GM12865 (cell line): Measurements from ENCODE around the gene ESPNL.

ENCODE experiments used
- DNase-seq: peaks from one replicate; pipeline ENCODE4 v3.0.0; 2010; ENCODE audit warnings: low read depth
- H3K4me3 ChIP-seq: 2 replicates; pipeline ENCODE4 v1.5.1; 2011; ENCODE audit warnings: mild to moderate bottlenecking, low read depth, low read length, control low read depth
- CTCF ChIP-seq: IDR thresholded peaks from 2 replicates; pipeline ENCODE4 v1.5.1; 2011; ENCODE audit warnings: low read length, control low read depth, low read depth, inconsistent platforms; ENCODE audit not compliant: insufficient read depth; ENCODE audit errors: missing control alignments

ESPNL gene

DNA sequence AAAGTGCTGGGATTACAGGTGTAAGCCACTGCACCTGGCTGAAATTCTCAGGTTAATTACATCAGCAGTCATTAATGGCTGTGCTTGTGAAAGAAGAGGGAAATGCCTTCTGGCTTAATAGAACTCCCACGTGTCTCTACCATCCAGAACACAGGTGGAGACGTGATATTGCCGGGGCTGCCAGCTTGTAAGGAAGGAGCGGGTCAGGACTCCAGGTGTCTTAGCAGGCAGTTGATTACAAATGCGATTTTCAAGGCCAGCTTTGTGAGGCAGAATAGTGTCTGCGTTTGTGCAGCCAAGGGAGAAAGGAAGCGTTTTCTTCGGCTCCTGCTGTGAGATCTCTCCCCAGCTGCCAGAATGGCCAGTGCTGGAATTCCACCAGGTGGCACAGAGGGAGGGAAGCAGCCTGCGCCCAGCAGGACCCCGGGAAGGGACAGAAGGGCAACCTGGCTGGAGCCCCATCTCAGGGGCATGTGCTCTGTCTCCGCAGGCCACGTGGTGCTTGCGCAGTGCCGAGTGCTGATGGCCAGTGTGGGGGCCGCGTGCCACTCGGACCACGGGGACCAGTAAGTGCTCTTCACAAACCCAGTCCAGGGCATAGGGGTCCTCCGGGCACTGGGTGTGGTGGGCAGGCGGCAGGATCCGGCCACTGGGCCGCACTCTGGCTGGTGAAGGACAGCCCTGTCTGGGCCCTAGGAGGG, 3.7 kb upstream of the ESPNL start:
- no peak for DNase-seq
- H3K4me3 ChIP-seq = no peak overlapping the region

DNA sequence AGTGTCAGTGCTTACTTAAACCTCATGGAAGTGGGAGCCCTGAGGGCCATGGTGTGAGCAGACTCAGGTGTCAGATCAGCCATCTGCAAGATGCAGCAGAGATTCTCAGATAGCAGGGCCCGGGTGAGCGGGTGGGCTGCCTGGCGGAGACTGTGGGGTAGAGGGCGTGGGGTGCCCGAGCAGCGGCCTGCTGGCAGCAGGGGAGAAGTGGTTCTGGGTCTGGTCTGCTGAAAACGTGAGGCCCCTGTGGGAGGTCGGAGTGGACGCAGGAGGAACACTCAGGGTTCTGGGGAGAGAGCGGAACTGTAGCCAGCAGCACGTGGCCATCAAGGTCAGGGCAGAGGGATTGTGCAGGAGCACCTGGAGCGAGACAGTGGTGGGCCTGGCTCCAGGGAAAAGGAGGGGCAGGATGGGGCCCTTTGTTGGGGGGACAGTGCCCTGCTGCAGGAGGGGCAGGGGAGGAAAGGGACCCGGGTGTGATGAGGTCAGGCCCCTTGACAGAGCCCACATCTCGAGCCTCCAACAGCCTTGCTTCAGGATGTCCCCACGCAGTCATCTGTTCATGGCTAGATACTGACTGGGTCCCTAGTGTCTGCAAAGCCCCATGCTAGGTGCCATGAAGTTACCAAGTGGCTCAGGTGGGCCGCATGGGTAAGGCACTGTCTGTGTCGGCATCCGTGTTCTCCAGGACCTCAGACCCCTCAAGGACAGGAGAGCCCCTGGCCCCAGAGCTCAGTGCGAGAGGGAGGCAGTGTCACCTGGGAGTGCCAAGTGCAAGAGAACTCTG, 2.7 kb upstream of the ESPNL start:
- no peak overlapping the region for H3K4me3 ChIP-seq
- DNase-seq = no peak
- no peak for TF ChIP-seq CTCF

More for the DNA sequence above, 3.7 kb upstream of the ESPNL start:
- TF ChIP-seq CTCF = no peak

DNA sequence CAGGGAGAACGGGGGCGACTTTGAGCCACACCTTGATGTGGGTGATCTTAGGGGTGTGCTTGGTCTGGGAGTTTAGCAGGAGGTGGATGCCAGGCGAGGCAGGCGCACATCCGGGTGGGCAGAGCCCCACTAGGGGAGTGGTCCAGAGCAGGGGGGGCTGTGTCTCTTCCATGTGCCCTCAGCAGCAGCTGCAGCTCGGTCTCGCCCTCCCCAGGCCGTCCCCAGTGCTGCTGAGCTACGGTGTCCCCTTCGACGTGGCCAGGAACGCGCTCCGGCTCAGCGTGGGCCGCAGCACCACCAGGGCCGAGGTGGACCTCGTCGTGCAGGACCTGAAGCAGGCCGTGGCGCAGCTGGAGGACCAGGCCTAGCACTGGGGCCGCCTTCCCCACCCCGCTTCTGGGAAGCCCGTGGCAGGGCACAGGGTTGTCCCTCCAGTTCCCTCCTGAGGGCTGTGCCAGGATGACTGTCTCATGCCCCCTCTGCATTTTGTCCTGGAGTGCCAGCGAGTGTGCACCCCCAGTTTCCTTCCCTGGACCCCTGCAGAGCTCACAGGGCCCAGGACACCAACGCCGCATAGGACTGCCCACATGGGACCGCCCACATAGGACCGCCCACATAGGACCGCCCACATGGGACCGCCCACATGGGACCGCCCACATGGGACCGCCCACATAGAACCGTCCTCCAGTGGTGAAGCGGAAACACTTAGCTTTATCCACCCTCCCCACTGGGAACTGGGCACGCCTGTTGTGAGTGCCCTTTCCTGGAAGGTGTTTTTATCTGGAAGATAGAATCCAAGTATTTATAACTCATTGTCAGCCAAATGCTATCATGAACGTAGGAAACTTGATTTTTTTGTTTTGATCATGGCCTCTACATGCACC, 1.9 kb upstream of the ESPNL start:
- peak; percentile 97 for DNase-seq
- no peak for TF ChIP-seq CTCF
- H3K4me3 ChIP-seq = peak overlapping the region; percentile 25

DNA sequence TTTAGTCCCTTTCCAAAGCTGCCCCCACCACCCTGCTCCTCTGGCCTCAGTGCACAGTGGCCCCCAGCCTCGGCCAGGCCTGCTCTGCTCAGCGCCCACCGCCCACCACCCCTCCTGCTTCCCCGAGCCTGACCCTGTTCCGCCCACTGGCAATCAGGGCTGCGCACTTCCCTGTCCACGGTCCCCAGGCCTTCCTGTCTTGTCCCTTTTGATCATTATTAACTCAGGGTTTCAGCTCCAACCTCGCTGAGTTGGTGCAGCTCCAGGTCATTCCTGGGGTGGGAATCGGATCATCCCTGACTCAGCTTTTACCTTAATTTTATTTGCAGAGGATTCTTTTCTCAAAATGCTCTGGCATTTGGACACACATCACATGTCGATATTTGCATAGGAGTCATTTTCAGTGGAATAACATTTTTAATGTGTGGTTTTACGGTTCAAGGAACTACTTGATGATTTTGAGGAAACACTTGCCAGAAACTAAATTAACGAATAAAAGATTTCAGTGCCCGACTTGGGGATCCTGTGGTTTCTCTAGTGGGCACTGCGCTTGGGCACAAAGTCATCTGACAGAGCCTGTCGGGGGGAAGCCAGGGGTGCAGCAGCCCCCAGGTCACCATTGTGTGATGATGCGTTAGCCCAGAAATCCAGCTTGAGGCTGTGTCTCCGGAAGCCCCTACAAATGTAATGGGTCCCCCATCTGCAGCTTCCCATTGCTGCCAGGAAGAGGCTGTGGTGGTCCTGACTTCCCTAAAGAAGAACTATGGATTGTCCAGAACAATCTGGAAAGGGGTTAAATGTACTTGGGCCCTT, 1.0 kb upstream of the ESPNL start:
- peak overlapping the region; percentile 25 for H3K4me3 ChIP-seq
- no peak for DNase-seq
- no peak for TF ChIP-seq CTCF

- TF ChIP-seq CTCF = no peak
- DNase-seq = no peak
- H3K4me3 ChIP-seq = no peak overlapping the region
Measured at GRCh38 chr2:238099714-238100048, 459 bp upstream of the ESPNL start.
